Measurements from ENCODE around the gene UTF1. TPM values are rescaled to one million over a fixed set of nuclear protein-coding genes. Genes with fewer than 3 reads are reported as not detected.

Gene UTF1
- total RNA-seq, 2 donors from 2014 or later = 1.5 TPM; not detected in 1

- Mint-ChIP-seq H3K27ac (no peak overlapping the region), H3K4me1 (no peaks in the 10 kb centered on the region)
- TF ChIP-seq CTCF (conservative IDR thresholded peaks at IDR 0.05) = no peak
Observed at GRCh38 chr10:133213641-133214467, 16.2 kb upstream of the UTF1 start.

GRCh38 chr10:133214468-133215410 lies 15.3 kb upstream of the UTF1 start:
- H3K4me3 ChIP-seq (ENCODE audit: low read length) = no peak overlapping the region
- H3K27me3 ChIP-seq (ENCODE audit: control insufficient read depth, insufficient read depth, low read length, poor library complexity, severe bottlenecking) = peaks cover 4% of the 10 kb centered on the region
- H3K4me1 Mint-ChIP-seq = no peaks in the 10 kb centered on the region
- no peaks in the 10 kb centered on the region for H3K36me3 Mint-ChIP-seq (ENCODE audit: low read depth)
- no peak for DNase-seq
- no peak overlapping the region for H3K9ac ChIP-seq (ENCODE audit: extremely low read depth, low read length, poor library complexity, severe bottlenecking)
- H3K9me3 ChIP-seq (ENCODE audit: control insufficient read depth, low read length) = no peaks in the 10 kb centered on the region
- H3K4me1 ChIP-seq (ENCODE audit: control insufficient read depth, insufficient read depth, low read length) = no peaks in the 10 kb centered on the region
- peak; percentile 33 for TF ChIP-seq CTCF (conservative IDR thresholded peaks at IDR 0.05)
- no peak overlapping the region for H3K27ac Mint-ChIP-seq
- H3K27ac ChIP-seq (ENCODE audit: low read depth, low read length) = no peak overlapping the region
- peaks cover 2% of the 10 kb centered on the region for H3K27me3 Mint-ChIP-seq (ENCODE audit: insufficient read depth)
- H3K4me3 Mint-ChIP-seq = no peak overlapping the region
- no peaks in the 10 kb centered on the region for H3K36me3 ChIP-seq (ENCODE audit: control insufficient read depth, insufficient read depth, low read length)
- no peaks in the 10 kb centered on the region for H3K9me3 Mint-ChIP-seq
- WGBS, 2 experiments (ENCODE audit: insufficient coverage in 1 of 2, insufficient read length in 1 of 2) = 91 to 93% methylated on average over 17 to 28 of the region's 28 CpGs

More at GRCh38 chr10:133213641-133214467, 16.2 kb upstream of the UTF1 start:
- no peak overlapping the region for H3K9ac ChIP-seq (ENCODE audit: extremely low read depth, low read length, poor library complexity, severe bottlenecking)
- H3K27me3 ChIP-seq (ENCODE audit: control insufficient read depth, insufficient read depth, low read length, poor library complexity, severe bottlenecking) = no peaks in the 10 kb centered on the region
- no peaks in the 10 kb centered on the region for H3K9me3 Mint-ChIP-seq
- no peaks in the 10 kb centered on the region for H3K4me1 ChIP-seq (ENCODE audit: control insufficient read depth, insufficient read depth, low read length)
- no peak overlapping the region for H3K27ac ChIP-seq (ENCODE audit: low read depth, low read length)
- 90 to 95% methylated on average over 23 to 32 of the region's 32 CpGs for WGBS, 2 experiments (ENCODE audit: insufficient coverage in 1 of 2, insufficient read length in 1 of 2)
- no peak overlapping the region for H3K4me3 ChIP-seq (ENCODE audit: low read length)
- DNase-seq = no peak
- H3K36me3 Mint-ChIP-seq (ENCODE audit: low read depth) = no peaks in the 10 kb centered on the region
- H3K9me3 ChIP-seq (ENCODE audit: control insufficient read depth, low read length) = no peaks in the 10 kb centered on the region
- no peaks in the 10 kb centered on the region for H3K36me3 ChIP-seq (ENCODE audit: control insufficient read depth, insufficient read depth, low read length)
- peaks cover 2% of the 10 kb centered on the region for H3K27me3 Mint-ChIP-seq (ENCODE audit: insufficient read depth)
- H3K4me3 Mint-ChIP-seq = no peak overlapping the region

GRCh38 chr10:133215586-133215985 lies 14.4 kb upstream of the UTF1 start:
- Histone ChIP-seq H3K36me3 (ENCODE audit: control insufficient read depth, insufficient read depth, low read length) (no peaks in the 10 kb centered on the region), H3K27ac (ENCODE audit: low read depth, low read length) (no peak overlapping the region), H3K4me3 (ENCODE audit: low read length) (no peak overlapping the region), H3K4me1 (ENCODE audit: control insufficient read depth, insufficient read depth, low read length) (no peaks in the 10 kb centered on the region), H3K9ac (ENCODE audit: extremely low read depth, low read length, poor library complexity, severe bottlenecking) (no peak overlapping the region), H3K9me3 (ENCODE audit: control insufficient read depth, low read length) (no peaks in the 10 kb centered on the region), H3K27me3 (ENCODE audit: control insufficient read depth, insufficient read depth, low read length, poor library complexity, severe bottlenecking) (peaks cover 4% of the 10 kb centered on the region)
- Mint-ChIP-seq H3K4me1 (no peaks in the 10 kb centered on the region), H3K4me3 (no peak overlapping the region), H3K27ac (no peak overlapping the region), H3K36me3 (ENCODE audit: low read depth) (no peaks in the 10 kb centered on the region), H3K9me3 (no peaks in the 10 kb centered on the region), H3K27me3 (ENCODE audit: insufficient read depth) (peaks cover 2% of the 10 kb centered on the region)
- DNase-seq = no peak
- no peak for TF ChIP-seq CTCF (conservative IDR thresholded peaks at IDR 0.05)
- 94 to 97% methylated on average over 27 of the region's 27 CpGs for WGBS, 2 experiments (ENCODE audit: insufficient coverage in 1 of 2, insufficient read length in 1 of 2)
